H1 (cell line): Measurements from ENCODE around the gene ACBD6. TPM values are rescaled to one million over a fixed set of nuclear protein-coding genes. Genes with fewer than 3 reads are reported as not detected.
A peak's percentile ranks its signal among the peaks of the same experiment; 100 is the strongest.

ENCODE experiments used
- CTCF ChIA-PET: fragments of 300-600 bp; sonication (Branson Sonifier 250); formaldehyde crosslinking; loops from one replicate; lab custom pipeline; 2021; ENCODE audit not compliant: partially characterized antibody; lab: Charles Lee
- POLR2A ChIA-PET: fragments of 300-600 bp; sonication (Branson Sonifier 250); formaldehyde crosslinking; loops from one replicate; lab custom pipeline; 2021; ENCODE audit warnings: inconsistent platforms; ENCODE audit not compliant: partially characterized antibody; lab: Charles Lee
- DNase-seq, 2 experiments: peaks; one replicate each; pipeline versions ENCODE4 v3.0.0 to v3.0.0-alpha.2; 2010 to 2022; ENCODE audit warnings: low spot score in 2 of 2, low read depth in 1 of 2, mixed read lengths in 1 of 2
- FAIRE-seq: peaks from 2 replicates; lab custom pipeline; 2011; peaks lifted over from hg19 to GRCh38; lab: Jason Lieb, UNC
- H2AFZ ChIP-seq: 2 replicates; pipeline ENCODE4 v1.8.1; 2012; ENCODE audit warnings: low read length, inconsistent platforms
- H2AK5ac ChIP-seq: 2 replicates; pipeline ENCODE4 v1.6.1; 2013; ENCODE audit warnings: low read depth, low read length
- H2BK120ac ChIP-seq: replicated peaks from 2 replicates; pipeline ENCODE3; 2013; ENCODE audit warnings: low read depth, low read length, inconsistent platforms
- H2BK12ac ChIP-seq: 2 replicates; pipeline ENCODE4 v1.6.1; 2013; ENCODE audit warnings: low read depth, low read length
- H2BK15ac ChIP-seq: 2 replicates; pipeline ENCODE4 v1.6.1; 2013; ENCODE audit warnings: low read length
- H2BK20ac ChIP-seq: 2 replicates; pipeline ENCODE4 v1.6.1; 2013; ENCODE audit warnings: low read length
- H2BK5ac ChIP-seq: 2 replicates; pipeline ENCODE4 v1.6.1; 2013; ENCODE audit warnings: low read depth, low read length
- H3K14ac ChIP-seq: 2 replicates; pipeline ENCODE4 v1.6.1; 2013; ENCODE audit warnings: inconsistent platforms; ENCODE audit not compliant: insufficient read length
- H3K18ac ChIP-seq: 2 replicates; pipeline ENCODE4 v1.6.1; 2013; ENCODE audit warnings: low read length; ENCODE audit errors: extremely low read depth
- H3K23ac ChIP-seq: 2 replicates; pipeline ENCODE4 v1.6.1; 2013; ENCODE audit warnings: inconsistent platforms; ENCODE audit not compliant: insufficient read length
- H3K23me2 ChIP-seq: 2 replicates; pipeline ENCODE4 v1.6.1; 2013; ENCODE audit warnings: low read depth, low read length
- H3K27ac ChIP-seq: 2 replicates; pipeline ENCODE4 v1.6.1; 2011; ENCODE audit warnings: low read depth, low read length, inconsistent platforms
- H3K27me3 ChIP-seq, 4 experiments: replicated peaks in 1 of 4; 1 replicate in 1 of 4; 2 replicates in 3 of 4; pipeline versions ENCODE4 v1.6.1 to v1.8.1; 2011 to 2013; ENCODE audit warnings: low read length in 3 of 4, mild to moderate bottlenecking in 3 of 4, inconsistent platforms in 2 of 4, mixed read lengths in 2 of 4, moderate library complexity in 1 of 4; ENCODE audit not compliant: control insufficient read depth in 3 of 4, insufficient read depth in 3 of 4; ENCODE audit errors: extremely low read depth in 1 of 4
- H3K36me3 ChIP-seq, 4 experiments: 2 replicates each; pipeline versions ENCODE4 v1.6.1 to v1.8.1; 2011 to 2013; ENCODE audit warnings: mild to moderate bottlenecking in 4 of 4, low read length in 3 of 4, moderate library complexity in 2 of 4, control low read depth in 1 of 4, inconsistent platforms in 1 of 4; ENCODE audit not compliant: insufficient read depth in 4 of 4, control insufficient read depth in 2 of 4
- H3K4ac ChIP-seq: replicated peaks from 2 replicates; pipeline ENCODE3; 2013; ENCODE audit warnings: low read length, low read depth, mixed read lengths, inconsistent platforms; ENCODE audit not compliant: insufficient read length
- H3K4me1 ChIP-seq, 4 experiments: replicated peaks in 1 of 4; 1 replicate in 1 of 4; 2 replicates in 3 of 4; pipeline versions ENCODE4 v1.6.1 to v1.8.1; 2011 to 2013; ENCODE audit warnings: low read length in 3 of 4, inconsistent platforms in 2 of 4, mixed read lengths in 1 of 4; ENCODE audit not compliant: insufficient read depth in 4 of 4, control insufficient read depth in 3 of 4
- H3K4me2 ChIP-seq, 2 experiments: 2 replicates each; pipeline versions ENCODE4 v1.6.1 to v1.8.1; 2011 to 2013; ENCODE audit warnings: low read depth in 2 of 2, low read length in 2 of 2, control low read depth in 1 of 2, inconsistent platforms in 1 of 2, mild to moderate bottlenecking in 1 of 2; ENCODE audit not compliant: insufficient read depth in 1 of 2
- H3K4me3 ChIP-seq, 4 experiments: fragments of 200-600, 300-600 bp in 1 of 4; sonication (generic), shearing (Covaris generic), sonication (Bioruptor Twin) in 1 of 4; 2 replicates each; pipeline versions ENCODE4 v1.5.1 to v1.8.1; 2011 to 2016; ENCODE audit warnings: low read length in 4 of 4, low read depth in 3 of 4, control low read depth in 2 of 4, inconsistent platforms in 2 of 4, mild to moderate bottlenecking in 2 of 4, mixed read lengths in 1 of 4, moderate library complexity in 1 of 4; ENCODE audit not compliant: insufficient read depth in 2 of 4; ENCODE audit errors: extremely low read depth in 1 of 4
- H3K56ac ChIP-seq: replicated peaks from 2 replicates; pipeline ENCODE3; 2013; ENCODE audit warnings: low read depth, mild to moderate bottlenecking, mixed read lengths, low read length, inconsistent platforms; ENCODE audit not compliant: insufficient read length
- H3K79me1 ChIP-seq: 2 replicates; pipeline ENCODE4 v1.6.1; 2013; ENCODE audit warnings: low read depth, low read length, control low read depth
- H3K79me2 ChIP-seq, 2 experiments: 2 replicates each; pipeline versions ENCODE4 v1.6.1 to v1.8.1; 2012 to 2013; ENCODE audit warnings: low read length in 2 of 2, mild to moderate bottlenecking in 2 of 2, inconsistent platforms in 1 of 2; ENCODE audit not compliant: insufficient read depth in 2 of 2, control insufficient read depth in 1 of 2
- H3K9ac ChIP-seq, 4 experiments: replicated peaks in 1 of 4; 1 replicate in 1 of 4; 2 replicates in 3 of 4; pipeline versions ENCODE4 v1.6.1 to v1.8.1; 2011 to 2013; ENCODE audit warnings: low read depth in 3 of 4, low read length in 3 of 4, control low read depth in 2 of 4, mild to moderate bottlenecking in 2 of 4, moderate library complexity in 2 of 4, inconsistent platforms in 1 of 4; ENCODE audit errors: extremely low read depth in 1 of 4
- H3K9me3 ChIP-seq, 2 experiments: 2 replicates each; pipeline versions ENCODE4 v1.6.1 to v1.8.1; 2012 to 2013; ENCODE audit warnings: mild to moderate bottlenecking in 2 of 2, moderate library complexity in 2 of 2, control low read depth in 1 of 2, inconsistent platforms in 1 of 2, low read depth in 1 of 2, low read length in 1 of 2, mixed read lengths in 1 of 2; ENCODE audit not compliant: insufficient read depth in 2 of 2
- H4K20me1 ChIP-seq, 2 experiments: replicated peaks in 1 of 2; 2 replicates each; pipeline versions ENCODE3 to v1.8.1; 2011 to 2013; ENCODE audit warnings: inconsistent platforms in 2 of 2, low read length in 2 of 2, mild to moderate bottlenecking in 1 of 2; ENCODE audit not compliant: insufficient read depth in 2 of 2, control insufficient read depth in 1 of 2
- H4K5ac ChIP-seq: 2 replicates; pipeline ENCODE4 v1.6.1; 2013; ENCODE audit warnings: low read length, low read depth, mixed read lengths, inconsistent platforms; ENCODE audit not compliant: insufficient read length
- H4K8ac ChIP-seq: 2 replicates; pipeline ENCODE4 v1.8.0; 2013; ENCODE audit warnings: mild to moderate bottlenecking, moderate library complexity, low read length, inconsistent platforms; ENCODE audit not compliant: insufficient read depth; ENCODE audit errors: extremely low read depth
- H4K91ac ChIP-seq: replicated peaks from 2 replicates; pipeline ENCODE3; 2013; ENCODE audit warnings: low read length, mixed read lengths, inconsistent platforms; ENCODE audit not compliant: insufficient read length
- FOSL1 ChIP-seq: IDR thresholded peaks from 2 replicates; pipeline ENCODE4 v1.6.1; 2011; ENCODE audit warnings: mild to moderate bottlenecking, low read depth, low read length, moderate library complexity; ENCODE audit not compliant: insufficient read depth
- MAFK ChIP-seq: IDR thresholded peaks from 2 replicates; pipeline ENCODE4 v1.6.1; 2012; ENCODE audit warnings: low read depth, mild to moderate bottlenecking, improper control_type of control experiment, low read length
- MAX ChIP-seq: IDR thresholded peaks from 2 replicates; pipeline ENCODE4 v1.6.1; 2012; ENCODE audit warnings: inconsistent platforms
- RAD21 ChIP-seq, 2 experiments: IDR thresholded peaks in 1 of 2; conservative IDR thresholded peaks in 1 of 2; 2 replicates each; pipeline ENCODE4 v1.6.1; 2011; ENCODE audit warnings: low read depth in 2 of 2, low read length in 2 of 2, improper control_type of control experiment in 1 of 2, inconsistent platforms in 1 of 2, mild to moderate bottlenecking in 1 of 2, moderate library complexity in 1 of 2
- SAP30 ChIP-seq: fragments of 300-600 bp; sonication (generic); IDR thresholded peaks from 2 replicates; pipeline ENCODE4 v1.7.1; 2012; ENCODE audit warnings: low read length, moderate library complexity, mild to moderate bottlenecking, inconsistent platforms; ENCODE audit not compliant: insufficient read depth, insufficient replicate concordance
- WGBS, 2 experiments: shearing (Covaris generic) in 1 of 2; methylation state at CpG; one replicate each; pipeline versions ENCODE4 v1.1.6 to v1.1.7; 2013 to 2015; ENCODE audit warnings: low lambda C conversion rate in 2 of 2, mixed read lengths in 2 of 2, inconsistent platforms in 1 of 2, low coverage in 1 of 2, missing lambda C conversion rate in 1 of 2; ENCODE audit not compliant: insufficient replicate concordance in 2 of 2, insufficient coverage in 1 of 2, insufficient read length in 1 of 2; ENCODE audit errors: extremely low coverage in 1 of 2, missing lambda C conversion rate in 1 of 2; 5-methylcytosine and 5-hydroxymethylcytosine counted together
- polyA plus RNA-seq, 7 experiments: library from polyadenylated mRNA; depleted of rRNA in 3 of 7; stranded (reverse) in 5 of 7; unstranded in 2 of 7; fragments of >200 nt in 5 of 7; fragments of 200-250 nt in 2 of 7; gene quantifications; 1 replicate in 5 of 7; 2 replicates in 1 of 7; 4 replicates in 1 of 7; pipeline versions ENCODE4 v1.2.1 to v1.2.3, GENCODE V29; 2011 to 2013; ENCODE audit warnings: missing spikeins in 2 of 7, mixed read lengths in 2 of 7
- total RNA-seq: library from RNA; stranded (reverse); fragmentation: NEBNext Ultra II Directional; extraction: Animal tissue kit (Norgen Biotek cat#: 25700); gene quantifications from 2 replicates; pipeline ENCODE4 v1.2.1, GENCODE V29; 2021
- TF ChIP-seq, protein P1 (sequence below): IDR thresholded peaks from 2 replicates; pipeline ENCODE4 v1.6.1; 2012; ENCODE audit warnings: low read length, inconsistent platforms

ACBD6 gene
- total and polyA plus RNA-seq, 2 of the 8 experiments (the other 6 are each of a cell fraction or from before 2014, with no cell fraction given) = 52.0 to 67.7 TPM

DNA sequence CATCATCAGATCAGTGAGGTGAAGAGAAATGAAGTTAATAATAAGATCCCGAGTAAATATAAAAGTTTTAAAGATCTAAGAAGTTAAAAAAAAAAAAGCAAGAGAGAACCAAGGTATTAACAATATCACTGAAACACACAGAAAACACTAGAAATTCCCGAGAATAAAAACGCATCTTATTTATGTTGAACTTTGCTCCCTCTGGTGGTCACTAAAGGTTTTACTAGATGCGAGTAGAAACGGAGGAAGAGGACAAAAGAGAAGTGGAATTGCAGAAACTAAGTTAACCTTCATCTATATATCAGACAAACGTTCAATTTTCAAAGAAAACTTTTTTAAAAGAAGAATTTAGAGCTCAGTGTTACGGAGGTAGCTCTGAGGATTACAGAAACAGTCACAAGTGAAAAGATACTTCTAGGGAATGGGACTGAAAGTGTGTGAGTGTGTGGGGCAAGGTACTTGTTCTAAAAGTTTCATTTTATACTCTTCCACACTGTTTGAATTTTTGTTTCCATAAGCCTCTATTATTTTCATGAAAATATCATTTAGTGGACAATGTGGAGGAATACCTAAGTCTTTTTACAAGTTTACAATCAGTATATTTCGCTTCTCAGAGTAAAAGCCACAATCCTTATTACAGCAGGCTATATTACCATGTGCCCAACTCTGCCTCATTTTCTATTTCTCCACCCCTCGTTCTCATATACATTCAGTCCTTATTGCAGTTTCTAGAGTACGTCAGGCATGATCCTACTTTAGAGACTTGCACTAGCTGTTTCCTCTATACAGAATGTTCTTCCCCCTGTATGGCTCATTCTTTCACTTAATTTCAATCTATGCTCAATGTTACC is 19.7 kb downstream of the ACBD6 start:
- Histone ChIP-seq H3K23me2 (no peaks in the 10 kb centered on the region), H4K91ac (no peak overlapping the region), H3K56ac (no peak overlapping the region), H2BK120ac (no peak overlapping the region), H3K79me1 (no peaks in the 10 kb centered on the region), H2AFZ (no peak overlapping the region), H3K27me3 (no peaks in the 10 kb centered on the region), H3K9ac (no peak overlapping the region), H2AK5ac (no peak overlapping the region), H3K23ac (no peak overlapping the region), H3K4me1 (peaks cover 0 to 5% (median 1%) of the 10 kb centered on the region in 4 experiments; a peak in 3 of 7 replicates), H4K20me1 (peaks cover 0 to 1% of the 10 kb centered on the region in 2 experiments), H2BK15ac (no peak overlapping the region), H3K36me3 (peaks cover 0 to 12% (median 5%) of the 10 kb centered on the region in 4 experiments; a peak in 3 of 8 replicates), H3K79me2 (peaks cover 0 to 3% of the 10 kb centered on the region in 2 experiments; a peak in 1 of 4 replicates), H2BK20ac (no peak overlapping the region), H4K5ac (no peak overlapping the region), H3K9me3 (no peaks in the 10 kb centered on the region), H3K4me2 (no peak overlapping the region), H4K8ac (no peak overlapping the region), H3K4ac (no peak overlapping the region), H3K27ac (no peak overlapping the region), H2BK5ac (no peak overlapping the region), H2BK12ac (no peak overlapping the region), H3K18ac (no peak overlapping the region), H3K14ac (no peak overlapping the region), H3K4me3 (no peak overlapping the region)
- ChIA-PET CTCF (interaction anchor here (0.6 to 2.2 kb wide), 31 partner anchors 9 to 616 kb away, joined by 3 to 15 read pairs (median 4); no protein-coding TSS in a partner anchor), POLR2A (no interaction called here)
- no peak for DNase-seq
- WGBS, 2 experiments = 32% methylated on average over 10 of the region's 10 CpGs; no CpG with 5 or more reads in 1 of the 2 experiments
- FAIRE-seq = no peak
- TF ChIP-seq FOSL1 = no peak
- no peak for TF ChIP-seq MAX
- TF ChIP-seq, protein P1, sequence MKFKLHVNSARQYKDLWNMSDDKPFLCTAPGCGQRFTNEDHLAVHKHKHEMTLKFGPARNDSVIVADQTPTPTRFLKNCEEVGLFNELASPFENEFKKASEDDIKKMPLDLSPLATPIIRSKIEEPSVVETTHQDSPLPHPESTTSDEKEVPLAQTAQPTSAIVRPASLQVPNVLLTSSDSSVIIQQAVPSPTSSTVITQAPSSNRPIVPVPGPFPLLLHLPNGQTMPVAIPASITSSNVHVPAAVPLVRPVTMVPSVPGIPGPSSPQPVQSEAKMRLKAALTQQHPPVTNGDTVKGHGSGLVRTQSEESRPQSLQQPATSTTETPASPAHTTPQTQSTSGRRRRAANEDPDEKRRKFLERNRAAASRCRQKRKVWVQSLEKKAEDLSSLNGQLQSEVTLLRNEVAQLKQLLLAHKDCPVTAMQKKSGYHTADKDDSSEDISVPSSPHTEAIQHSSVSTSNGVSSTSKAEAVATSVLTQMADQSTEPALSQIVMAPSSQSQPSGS = no peak
- TF ChIP-seq SAP30 = no peak
- peak; percentile 33; a peak in 3 of 4 replicates for TF ChIP-seq RAD21 (IDR thresholded peaks at IDR 0.05 in 1 of 2, conservative IDR thresholded peaks at IDR 0.05 in 1 of 2; ENCODE audit: low read depth in 2 of 2, low read length in 2 of 2)
- no peak for TF ChIP-seq MAFK
